Panc1 (cell line): ENCODE results near the gene ARRDC5. TPM values are rescaled to one million over a fixed set of nuclear protein-coding genes. Genes with fewer than 3 reads are reported as not detected.

Source experiments
- ATAC-seq: fragments of 200-7000 bp; cut with Tn5 transposase; 2 replicates; pipeline ENCODE4 v1.9.1; 2020; ENCODE audit warnings: mild to moderate bottlenecking, moderate library complexity
- BruUV-seq: library from RNA; stranded (reverse); fragments of 400-500 nt; replicated peaks from 2 replicates; lab custom pipeline; 2021; lab: Mats Ljungman, UMichigan
- CTCF ChIA-PET: fragments of 300-600 bp; sonication (Branson Sonifier 250); formaldehyde crosslinking; loops from one replicate; lab custom pipeline; 2022; ENCODE audit warnings: antibody characterized with exemption; lab: Charles Lee
- POLR2A ChIA-PET: fragments of 300-600 bp; sonication (Branson Sonifier 250); formaldehyde crosslinking; loops from one replicate; lab custom pipeline; 2022; ENCODE audit warnings: antibody characterized with exemption; lab: Charles Lee
- DNase-seq: peaks from one replicate; pipeline ENCODE4 v3.0.0-alpha.2; 2010; ENCODE audit warnings: low read depth, low spot score
- H3K27ac ChIP-seq: 2 replicates; pipeline ENCODE4 v1.5.1; 2011; ENCODE audit warnings: mild to moderate bottlenecking, low read length, inconsistent platforms
- H3K27me3 ChIP-seq: fragments of 200-500 bp; sonication (Bioruptor generic); 2 replicates; pipeline ENCODE4 v1.6.0; 2014; ENCODE audit warnings: low read length, inconsistent platforms; ENCODE audit not compliant: control insufficient read depth, insufficient read depth
- H3K36me3 ChIP-seq: fragments of 200-500 bp; sonication (Bioruptor generic); 2 replicates; pipeline ENCODE4 v1.5.1; 2014; ENCODE audit warnings: inconsistent platforms, mild to moderate bottlenecking, low read length, moderate library complexity; ENCODE audit not compliant: control insufficient read depth, insufficient read depth
- H3K4me1 ChIP-seq: 2 replicates; pipeline ENCODE4 v1.5.1; 2011; ENCODE audit warnings: inconsistent platforms, mild to moderate bottlenecking, low read length, moderate library complexity; ENCODE audit not compliant: control insufficient read depth, insufficient read depth
- H3K4me3 ChIP-seq, 2 experiments: 2 replicates each; pipeline ENCODE4 v1.5.1; 2011 to 2012; ENCODE audit warnings: low read depth in 2 of 2, low read length in 2 of 2, mild to moderate bottlenecking in 2 of 2, inconsistent platforms in 1 of 2, moderate library complexity in 1 of 2
- H3K9me3 ChIP-seq: fragments of 200-500 bp; sonication (Bioruptor generic); 2 replicates; pipeline ENCODE4 v1.5.1; 2014; ENCODE audit warnings: low read depth, mild to moderate bottlenecking, inconsistent platforms, low read length, moderate library complexity; ENCODE audit not compliant: control insufficient read depth, insufficient read depth
- POLR2AphosphoS5 ChIP-seq: IDR thresholded peaks from 2 replicates; pipeline ENCODE4 v1.6.1; 2012; ENCODE audit warnings: mild to moderate bottlenecking, low read depth, low read length, moderate library complexity
- SIN3A ChIP-seq: IDR thresholded peaks from 2 replicates; pipeline ENCODE4 v1.6.1; 2012; ENCODE audit warnings: low read depth, mild to moderate bottlenecking, low read length, moderate library complexity, borderline replicate concordance; ENCODE audit not compliant: insufficient read depth
- TCF7L2 ChIP-seq: IDR thresholded peaks from 2 replicates; pipeline ENCODE4 v1.6.1; 2011; ENCODE audit warnings: mild to moderate bottlenecking, low read depth, low read length, inconsistent platforms
- in situ Hi-C: cut with HindIII; loops from 2 replicates; pipeline ENCODE4 v1.10.0; 2016; ENCODE audit warnings: low sequenced_read_pairs, low pct_unique_long_range_greater_than_20kb
- intact Hi-C: fragments of 100-400 bp; cut with micrococcal nuclease; formaldehyde crosslinking; loops from one replicate; pipeline ENCODE4 v1.10.0; 2022; ENCODE audit not compliant: unreplicated experiment
- total RNA-seq: library from RNA; stranded (reverse); gene quantifications from one replicate; pipeline ENCODE4 v1.2.1, GENCODE V29; 2021; ENCODE audit not compliant: unreplicated experiment
- TF ChIP-seq, protein P1 (sequence below): fragments of 450-650 bp; IDR thresholded peaks from 2 replicates; pipeline ENCODE4 v1.5.1; 2017; ENCODE audit warnings: mild to moderate bottlenecking
- TF ChIP-seq, protein P2 (sequence below), 2 experiments: IDR thresholded peaks; 2 replicates each; pipeline ENCODE4 v1.6.1; 2011 to 2012; ENCODE audit warnings: low read depth in 2 of 2, control low read depth in 1 of 2, low read length in 1 of 2, mild to moderate bottlenecking in 1 of 2, moderate library complexity in 1 of 2; ENCODE audit not compliant: insufficient read depth in 1 of 2

The ARRDC5 gene
- total RNA-seq, 1 experiment from 2014 or later, result not detected

DNA sequence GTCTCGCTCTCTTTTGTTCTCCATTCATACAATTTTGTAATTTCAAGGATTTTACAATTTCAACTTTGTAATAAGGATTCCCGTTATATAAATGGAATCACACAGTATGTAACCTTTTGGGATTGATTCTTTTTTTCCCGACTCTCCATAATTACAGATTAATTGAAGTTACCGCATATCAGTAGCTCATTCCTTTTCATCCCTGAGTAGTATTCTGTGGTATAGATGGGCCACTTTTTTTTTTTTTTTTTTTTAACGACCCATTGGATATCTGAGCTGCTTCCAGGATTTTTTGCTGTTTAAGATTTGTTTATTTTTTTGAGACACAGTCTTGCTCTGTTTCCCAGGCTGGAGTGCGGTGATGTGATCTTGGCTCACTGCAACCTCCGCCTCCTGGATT is 34.4 kb upstream of the ARRDC5 start:
- Histone ChIP-seq H3K4me3 (no peak overlapping the region), H3K27me3 (no peaks in the 10 kb centered on the region), H3K9me3 (no peaks in the 10 kb centered on the region), H3K27ac (no peak overlapping the region), H3K36me3 (no peaks in the 10 kb centered on the region), H3K4me1 (no peaks in the 10 kb centered on the region)
- no TSS peak for BruUV-seq
- ChIA-PET CTCF (interaction anchor here (0.6 to 0.8 kb wide), 2 partner anchors 95 to 723 kb away, joined by 3 to 4 read pairs; no protein-coding TSS in a partner anchor), POLR2A (no interaction called here)
- TF ChIP-seq SIN3A, result no peak
- TF ChIP-seq POLR2AphosphoS5, result no peak
- TF ChIP-seq, protein P1, sequence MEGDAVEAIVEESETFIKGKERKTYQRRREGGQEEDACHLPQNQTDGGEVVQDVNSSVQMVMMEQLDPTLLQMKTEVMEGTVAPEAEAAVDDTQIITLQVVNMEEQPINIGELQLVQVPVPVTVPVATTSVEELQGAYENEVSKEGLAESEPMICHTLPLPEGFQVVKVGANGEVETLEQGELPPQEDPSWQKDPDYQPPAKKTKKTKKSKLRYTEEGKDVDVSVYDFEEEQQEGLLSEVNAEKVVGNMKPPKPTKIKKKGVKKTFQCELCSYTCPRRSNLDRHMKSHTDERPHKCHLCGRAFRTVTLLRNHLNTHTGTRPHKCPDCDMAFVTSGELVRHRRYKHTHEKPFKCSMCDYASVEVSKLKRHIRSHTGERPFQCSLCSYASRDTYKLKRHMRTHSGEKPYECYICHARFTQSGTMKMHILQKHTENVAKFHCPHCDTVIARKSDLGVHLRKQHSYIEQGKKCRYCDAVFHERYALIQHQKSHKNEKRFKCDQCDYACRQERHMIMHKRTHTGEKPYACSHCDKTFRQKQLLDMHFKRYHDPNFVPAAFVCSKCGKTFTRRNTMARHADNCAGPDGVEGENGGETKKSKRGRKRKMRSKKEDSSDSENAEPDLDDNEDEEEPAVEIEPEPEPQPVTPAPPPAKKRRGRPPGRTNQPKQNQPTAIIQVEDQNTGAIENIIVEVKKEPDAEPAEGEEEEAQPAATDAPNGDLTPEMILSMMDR, result no peak
- in situ Hi-C loops, result no loop called here
- intact Hi-C loops, result no loop called here
- DNase-seq (no peak), ATAC-seq (no peak)

- H3K4me1 ChIP-seq, result no peaks in the 10 kb centered on the region
- H3K9me3 ChIP-seq, result no peaks in the 10 kb centered on the region
- CTCF ChIA-PET, result no interaction called here
- no peaks in the 10 kb centered on the region for H3K36me3 ChIP-seq
- H3K27ac ChIP-seq, result no peak overlapping the region
- BruUV-seq, result no TSS peak
- TF ChIP-seq TCF7L2 (no peak), POLR2AphosphoS5 (no peak), SIN3A (no peak)
- TF ChIP-seq, protein P2, sequence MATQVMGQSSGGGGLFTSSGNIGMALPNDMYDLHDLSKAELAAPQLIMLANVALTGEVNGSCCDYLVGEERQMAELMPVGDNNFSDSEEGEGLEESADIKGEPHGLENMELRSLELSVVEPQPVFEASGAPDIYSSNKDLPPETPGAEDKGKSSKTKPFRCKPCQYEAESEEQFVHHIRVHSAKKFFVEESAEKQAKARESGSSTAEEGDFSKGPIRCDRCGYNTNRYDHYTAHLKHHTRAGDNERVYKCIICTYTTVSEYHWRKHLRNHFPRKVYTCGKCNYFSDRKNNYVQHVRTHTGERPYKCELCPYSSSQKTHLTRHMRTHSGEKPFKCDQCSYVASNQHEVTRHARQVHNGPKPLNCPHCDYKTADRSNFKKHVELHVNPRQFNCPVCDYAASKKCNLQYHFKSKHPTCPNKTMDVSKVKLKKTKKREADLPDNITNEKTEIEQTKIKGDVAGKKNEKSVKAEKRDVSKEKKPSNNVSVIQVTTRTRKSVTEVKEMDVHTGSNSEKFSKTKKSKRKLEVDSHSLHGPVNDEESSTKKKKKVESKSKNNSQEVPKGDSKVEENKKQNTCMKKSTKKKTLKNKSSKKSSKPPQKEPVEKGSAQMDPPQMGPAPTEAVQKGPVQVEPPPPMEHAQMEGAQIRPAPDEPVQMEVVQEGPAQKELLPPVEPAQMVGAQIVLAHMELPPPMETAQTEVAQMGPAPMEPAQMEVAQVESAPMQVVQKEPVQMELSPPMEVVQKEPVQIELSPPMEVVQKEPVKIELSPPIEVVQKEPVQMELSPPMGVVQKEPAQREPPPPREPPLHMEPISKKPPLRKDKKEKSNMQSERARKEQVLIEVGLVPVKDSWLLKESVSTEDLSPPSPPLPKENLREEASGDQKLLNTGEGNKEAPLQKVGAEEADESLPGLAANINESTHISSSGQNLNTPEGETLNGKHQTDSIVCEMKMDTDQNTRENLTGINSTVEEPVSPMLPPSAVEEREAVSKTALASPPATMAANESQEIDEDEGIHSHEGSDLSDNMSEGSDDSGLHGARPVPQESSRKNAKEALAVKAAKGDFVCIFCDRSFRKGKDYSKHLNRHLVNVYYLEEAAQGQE (IDR thresholded peaks at IDR 0.05; ENCODE audit: insufficient read depth in 1 of 2, low read depth in 2 of 2, low read length in 1 of 2), result no peak
- TF ChIP-seq, protein P1, result no peak
- in situ Hi-C loops (no loop called here), intact Hi-C loops (no loop called here)
- ATAC-seq (no peak), DNase-seq (no peak)
- no peaks in the 10 kb centered on the region for H3K27me3 ChIP-seq
- no peak overlapping the region for H3K4me3 ChIP-seq
- POLR2A ChIA-PET, result no interaction called here
Measured at GRCh38 chr19:4935444-4935843, 32.7 kb upstream of the ARRDC5 start.
